Psoas muscle (tissue), 8 donors: Measurements from ENCODE around the gene CCDC172. TPM values are rescaled to one million over a fixed set of nuclear protein-coding genes. Genes with fewer than 3 reads are reported as not detected.
A peak's percentile ranks its signal among the peaks of the same experiment; 100 is the strongest.

Experiments used
- ATAC-seq, 4 donors: fragments of 200-7000 bp; cut with Tn5 transposase; one replicate each; pipeline ENCODE4 v1.9.1; 2020; ENCODE audit warnings: moderate library complexity in 3 of 4, mild to moderate bottlenecking in 2 of 4
- DNase-seq, 2 donors: peaks; one replicate each; pipeline ENCODE4 v3.0.0-alpha.2; 2020
- H3K27ac ChIP-seq: fragments of 200-600 bp; one replicate; pipeline ENCODE4 v1.8.0; 2022
- H3K27me3 ChIP-seq, 3 donors: fragments of 200-600 bp in 1 of 3; one replicate each; pipeline versions ENCODE4 v1.6.1 to v1.8.0; 2013 to 2022; ENCODE audit warnings: low read length in 2 of 3, mild to moderate bottlenecking in 2 of 3, moderate library complexity in 1 of 3; ENCODE audit not compliant: insufficient read depth in 3 of 3
- H3K36me3 ChIP-seq, 2 donors: fragments of 200-600 bp in 1 of 2; one replicate each; pipeline versions ENCODE4 v1.6.1 to v1.8.0; 2013 to 2022; ENCODE audit warnings: low read depth in 1 of 2, mild to moderate bottlenecking in 1 of 2, moderate library complexity in 1 of 2; ENCODE audit not compliant: insufficient read depth in 1 of 2
- H3K4me1 ChIP-seq: fragments of 200-600 bp; one replicate; pipeline ENCODE4 v1.8.0; 2022
- H3K4me3 ChIP-seq: fragments of 200-600 bp; one replicate; pipeline ENCODE4 v1.8.0; 2022; ENCODE audit warnings: mild to moderate bottlenecking
- H3K9me3 ChIP-seq: fragments of 200-600 bp; one replicate; pipeline ENCODE4 v1.8.0; 2022
- WGBS, 3 donors: extraction: QIAGEN DNeasy Blood & Tissue Kit; methylation state at CpG; one replicate each; pipeline versions ENCODE4 v1.1.6 to v1.1.7; 2013; 5-methylcytosine and 5-hydroxymethylcytosine counted together
- intact Hi-C, 2 donors: fragments of 100-400 bp; cut with DNase I; formaldehyde crosslinking; loops; one replicate each; pipeline versions ENCODE4 v1.11.0 to v1.14.2; 2022
- polyA plus RNA-seq, 3 donors: library from polyadenylated mRNA; stranded (reverse); fragments of 200-250 nt; gene quantifications; one replicate each; pipeline ENCODE4 v1.2.3, GENCODE V29; 2013
- total RNA-seq, 4 donors: library from RNA; stranded (reverse); fragmentation: NEBNext Ultra II Directional in 2 of 4; extraction: Animal tissue kit (Norgen Biotek cat#: 25700) in 2 of 4; gene quantifications; one replicate each; pipeline versions ENCODE4 v1.2.1 to v1.2.4, GENCODE V29; 2021 to 2023
- TF ChIP-seq, protein P1 (sequence below): fragments of 200-600 bp; IDR thresholded peaks from one replicate; pipeline ENCODE4 v1.8.0; 2022; ENCODE audit warnings: antibody characterized with exemption
- donor health status: healthy with polysubstance abuse.
- donor health status: DM: no; HTN: no; CAD: no; lungs with moderate emphysema.
- donor health status: Bipolar disorder and iron deficiency.
- donor health status: healthy.
- donor health status: DM: yes; HTN: yes; CAD: no.
- donor health status: DM: no; HTN: no; CAD: no.
- donor health status: DM: no; HTN: no; CAD: no.
- donor health status: DM: yes; HTN: yes; CAD: no.

Gene CCDC172
- total and polyA plus RNA-seq, 7 donors: not detected

DNA sequence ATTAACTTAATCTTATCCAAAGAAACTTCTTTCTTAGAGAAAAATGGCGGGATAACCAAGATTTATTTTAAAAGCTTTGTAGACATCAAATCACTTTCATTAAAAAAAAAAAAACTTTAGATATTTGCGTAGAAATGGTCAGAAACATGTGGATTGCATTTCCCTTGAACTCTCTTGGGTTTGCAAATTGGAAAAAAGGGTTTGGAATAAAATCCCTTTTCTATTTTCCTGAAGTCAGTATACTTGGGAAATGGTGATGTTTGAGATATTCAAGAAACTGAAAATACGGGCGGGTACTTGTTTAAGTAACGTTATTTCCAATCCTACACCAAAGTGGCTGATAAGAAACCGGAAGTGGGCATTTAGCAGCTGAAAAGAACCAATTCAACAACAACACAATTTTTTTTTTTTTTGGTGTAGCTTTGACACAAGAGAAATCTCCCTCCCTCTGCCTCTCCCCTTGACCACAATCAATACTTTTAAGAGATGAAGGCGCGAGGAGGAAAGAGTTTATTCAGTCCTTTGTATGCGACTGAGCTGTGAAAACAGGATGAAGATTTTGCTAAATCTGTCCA is 37.5 kb upstream of the CCDC172 start:
- no peak for ATAC-seq
- H3K27ac ChIP-seq: no peak overlapping the region
- 83 to 90% (median 85%) methylated on average over 9 of the region's 9 CpGs for WGBS, 3 donors

DNA sequence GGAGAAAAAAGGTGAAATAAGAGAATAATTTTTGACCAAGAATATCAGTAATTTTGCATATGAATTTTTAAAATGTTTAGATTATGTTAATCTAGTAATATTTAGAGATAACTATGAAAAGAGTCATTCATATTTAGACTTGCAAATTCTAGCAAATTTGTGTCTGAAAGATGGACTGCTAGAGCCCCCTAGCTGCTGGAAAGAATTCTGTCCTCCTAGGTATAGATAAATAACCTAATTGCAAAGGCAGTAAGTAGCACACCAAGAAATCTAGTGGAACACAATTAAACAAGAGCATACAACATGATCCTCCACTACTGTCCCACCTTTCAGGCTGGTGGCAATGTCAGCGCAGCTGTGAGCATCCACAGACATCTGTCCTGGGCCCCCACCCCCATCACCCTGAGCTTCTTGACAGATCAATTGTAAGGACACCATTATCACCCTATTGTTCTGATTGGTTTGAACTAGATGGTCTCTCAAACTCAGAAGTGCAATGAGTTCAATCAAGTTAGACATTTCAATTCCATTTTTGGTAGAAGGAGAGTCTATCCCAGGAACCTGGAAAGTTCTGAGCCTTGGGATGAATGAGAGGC is 36.2 kb upstream of the CCDC172 start:
- Histone ChIP-seq H3K9me3 (no peaks in the 10 kb centered on the region), H3K4me3 (no peak overlapping the region), H3K27ac (no peak overlapping the region), H3K4me1 (no peaks in the 10 kb centered on the region), H3K36me3 (no peaks in the 10 kb centered on the region), H3K27me3 (no peaks in the 10 kb centered on the region)
- TF ChIP-seq, protein P1, sequence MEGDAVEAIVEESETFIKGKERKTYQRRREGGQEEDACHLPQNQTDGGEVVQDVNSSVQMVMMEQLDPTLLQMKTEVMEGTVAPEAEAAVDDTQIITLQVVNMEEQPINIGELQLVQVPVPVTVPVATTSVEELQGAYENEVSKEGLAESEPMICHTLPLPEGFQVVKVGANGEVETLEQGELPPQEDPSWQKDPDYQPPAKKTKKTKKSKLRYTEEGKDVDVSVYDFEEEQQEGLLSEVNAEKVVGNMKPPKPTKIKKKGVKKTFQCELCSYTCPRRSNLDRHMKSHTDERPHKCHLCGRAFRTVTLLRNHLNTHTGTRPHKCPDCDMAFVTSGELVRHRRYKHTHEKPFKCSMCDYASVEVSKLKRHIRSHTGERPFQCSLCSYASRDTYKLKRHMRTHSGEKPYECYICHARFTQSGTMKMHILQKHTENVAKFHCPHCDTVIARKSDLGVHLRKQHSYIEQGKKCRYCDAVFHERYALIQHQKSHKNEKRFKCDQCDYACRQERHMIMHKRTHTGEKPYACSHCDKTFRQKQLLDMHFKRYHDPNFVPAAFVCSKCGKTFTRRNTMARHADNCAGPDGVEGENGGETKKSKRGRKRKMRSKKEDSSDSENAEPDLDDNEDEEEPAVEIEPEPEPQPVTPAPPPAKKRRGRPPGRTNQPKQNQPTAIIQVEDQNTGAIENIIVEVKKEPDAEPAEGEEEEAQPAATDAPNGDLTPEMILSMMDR: peak; percentile 59
- ATAC-seq (peak in 1 of 4 donors; percentile 66), DNase-seq (no peak)
- 22 to 29% (median 25%) methylated on average over 1 of the region's 1 CpG for WGBS, 3 donors
- intact Hi-C loops: loop anchor here (5.0 to 10.0 kb wide), 4 partner anchors 463 to 583 kb away; no protein-coding TSS in a partner anchor

More for the DNA sequence above, 37.5 kb upstream of the CCDC172 start:
- intact Hi-C loops: loop anchor here (5.0 to 10.0 kb wide), 4 partner anchors 462 to 582 kb away; no protein-coding TSS in a partner anchor
- no peak for DNase-seq
- TF ChIP-seq, protein P1: no peak
- no peaks in the 10 kb centered on the region for H3K4me1 ChIP-seq
- H3K9me3 ChIP-seq: no peaks in the 10 kb centered on the region
- H3K4me3 ChIP-seq: no peak overlapping the region
- no peaks in the 10 kb centered on the region for H3K36me3 ChIP-seq
- H3K27me3 ChIP-seq: no peaks in the 10 kb centered on the region

DNA sequence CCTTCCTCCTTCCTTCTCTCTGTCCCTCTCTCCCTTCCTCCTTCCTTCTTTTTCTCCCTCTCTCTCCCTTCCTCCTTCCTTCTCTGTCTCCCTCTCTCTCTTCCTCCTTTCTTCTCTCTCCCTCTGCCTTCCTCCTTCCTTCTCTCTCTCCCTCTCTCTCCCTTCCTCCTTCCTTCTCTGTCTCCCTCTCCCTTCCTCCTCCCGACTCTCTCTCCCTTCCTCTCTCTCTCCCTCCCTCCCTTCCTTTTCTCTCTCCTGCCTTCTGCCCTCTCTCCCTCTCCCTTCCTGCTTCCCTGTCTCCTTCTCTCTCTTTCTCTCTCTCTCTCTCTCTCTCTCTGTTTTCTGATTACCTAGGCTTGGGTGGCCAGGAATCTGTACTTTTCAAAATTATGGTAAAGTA is 34.6 kb upstream of the CCDC172 start:
- TF ChIP-seq, protein P1: no peak

DNA sequence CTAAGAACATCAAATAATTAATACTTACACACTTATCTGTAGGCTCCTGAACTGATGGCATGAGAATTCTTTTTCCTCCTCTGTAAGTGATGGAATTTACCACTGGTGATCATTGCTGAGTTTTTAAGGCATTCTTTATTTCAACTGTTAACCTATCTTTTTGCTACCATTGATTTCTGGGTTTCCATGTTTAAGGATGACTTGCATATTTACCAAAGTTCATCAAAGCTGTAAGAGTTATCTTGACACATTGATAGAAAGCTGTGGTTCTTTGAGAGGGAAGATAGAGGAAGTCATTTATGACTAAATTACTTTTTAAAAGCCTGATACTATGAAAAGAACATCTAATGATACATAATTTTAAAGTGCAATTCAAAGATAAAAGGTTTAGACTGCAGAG is 31.8 kb upstream of the CCDC172 start:
- intact Hi-C loops: no loop called here
- ATAC-seq: no peak
- TF ChIP-seq, protein P1: no peak

More for the DNA sequence above, 34.6 kb upstream of the CCDC172 start:
- Histone ChIP-seq H3K27ac (no peak overlapping the region), H3K4me3 (no peak overlapping the region), H3K36me3 (no peaks in the 10 kb centered on the region), H3K9me3 (no peaks in the 10 kb centered on the region), H3K4me1 (no peaks in the 10 kb centered on the region), H3K27me3 (no peaks in the 10 kb centered on the region)
- 24 to 38% (median 30%) methylated on average over 1 of the region's 1 CpG for WGBS, 3 donors
- no peak for DNase-seq
- intact Hi-C loops: loop anchor here (5.0 to 10.0 kb wide), 4 partner anchors 465 to 585 kb away; no protein-coding TSS in a partner anchor
- ATAC-seq: no peak

More for the DNA sequence above, 31.8 kb upstream of the CCDC172 start:
- no peak overlapping the region for H3K4me3 ChIP-seq
- H3K27me3 ChIP-seq: peaks cover 0 to 2% (median 0%) of the 10 kb centered on the region in 3 donors
- no peaks in the 10 kb centered on the region for H3K36me3 ChIP-seq
- DNase-seq: no peak
- no peaks in the 10 kb centered on the region for H3K9me3 ChIP-seq
- no peaks in the 10 kb centered on the region for H3K4me1 ChIP-seq
- no peak overlapping the region for H3K27ac ChIP-seq
